Upper lobe of right lung (tissue), 1 donor: ENCODE data around the gene MUC21. TPM values are rescaled to one million over a fixed set of nuclear protein-coding genes. Genes with fewer than 3 reads are reported as not detected.
A peak's percentile ranks its signal among the peaks of the same experiment; 100 is the strongest.

Experiments
- ATAC-seq: fragments of 200-7000 bp; cut with Tn5 transposase; one replicate; pipeline ENCODE4 v1.9.1; 2020; ENCODE audit warnings: mild to moderate bottlenecking, moderate library complexity
- DNase-seq: peaks from one replicate; pipeline ENCODE4 v3.0.0-alpha.2; 2020
- H3K27ac ChIP-seq: fragments of 200-600 bp; one replicate; pipeline ENCODE4 v1.8.0; 2022
- H3K27me3 ChIP-seq: fragments of 200-600 bp; one replicate; pipeline ENCODE4 v1.8.0; 2022; ENCODE audit warnings: mild to moderate bottlenecking
- H3K36me3 ChIP-seq: fragments of 200-600 bp; one replicate; pipeline ENCODE4 v1.8.0; 2022
- H3K4me1 ChIP-seq: fragments of 200-600 bp; one replicate; pipeline ENCODE4 v1.8.0; 2022
- H3K4me3 ChIP-seq: fragments of 200-600 bp; one replicate; pipeline ENCODE4 v1.8.0; 2022; ENCODE audit warnings: mild to moderate bottlenecking
- H3K9me3 ChIP-seq: fragments of 200-600 bp; one replicate; pipeline ENCODE4 v1.8.0; 2022
- CTCF ChIP-seq: fragments of 200-600 bp; IDR thresholded peaks from one replicate; pipeline ENCODE4 v1.8.0; 2022; ENCODE audit warnings: antibody characterized with exemption
- intact Hi-C: fragments of 100-400 bp; cut with DNase I; formaldehyde crosslinking; loops from one replicate; pipeline ENCODE4 v1.11.0; 2022
- long read RNA-seq: library from polyadenylated mRNA; unstranded; transcript quantifications from one replicate; pipeline ENCODE4 v2.0.0, GENCODE V29; 2021
- total RNA-seq: library from RNA; stranded (reverse); fragmentation: NEBNext Ultra II Directional; extraction: Animal tissue kit (Norgen Biotek cat#: 25700); gene quantifications from one replicate; pipeline ENCODE4 v1.2.1, GENCODE V29; 2021
- donor health status: DM: no; HTN: yes; CAD: no; lungs with severe emphysema.

The MUC21 gene
- 1.1 TPM for total RNA-seq
- long read RNA-seq, transcript MUC21-201 (3 exons, 3,651 nt): major isoform, 5 of 5 reads
- long read RNA-seq, partial matches to known transcripts: 0 of 5 reads
- long read RNA-seq, other reads (novel, unspliced or antisense): 0 of 5 reads

GRCh38 chr6:30983439-30983838 lies at the start of gene MUC21:
TSS of gene MUC21 (plus strand) at chr6:30983718. CDS start at chr6:30983959, 241 bp downstream.
- DNase-seq (no peak), ATAC-seq (peak; percentile 49)
- H3K4me3 ChIP-seq: no peak within 1 kb of the TSS
- no peak for TF ChIP-seq CTCF
- H3K27me3 ChIP-seq: no peaks in the 10 kb centered on the region
- peaks cover 5% of the 10 kb centered on the region for H3K4me1 ChIP-seq
- no peaks in the 10 kb centered on the region for H3K9me3 ChIP-seq
- intact Hi-C loops: no loop called here
- no peak within 1 kb of the TSS for H3K27ac ChIP-seq
- no peaks in the 10 kb centered on the region for H3K36me3 ChIP-seq

GRCh38 chr6:30935018-30935417 lies 48.5 kb upstream of the MUC21 start:
- DNase-seq: no peak

GRCh38 chr6:30937265-30937664 lies 46.3 kb upstream of the MUC21 start:
- peak; percentile 77 for ATAC-seq
- Histone ChIP-seq H3K27ac (peak overlapping the region; percentile 52), H3K9me3 (no peaks in the 10 kb centered on the region), H3K27me3 (no peaks in the 10 kb centered on the region), H3K36me3 (no peaks in the 10 kb centered on the region), H3K4me3 (peak overlapping the region; percentile 34), H3K4me1 (peaks cover 11% of the 10 kb centered on the region)
- DNase-seq: peak; percentile 82
- TF ChIP-seq CTCF: no peak
- intact Hi-C loops: no loop called here

More at GRCh38 chr6:30935018-30935417, 48.5 kb upstream of the MUC21 start:
- peak; percentile 37 for ATAC-seq
- H3K27me3 ChIP-seq: no peaks in the 10 kb centered on the region
- peak overlapping the region; percentile 52 for H3K27ac ChIP-seq
- peak overlapping the region; percentile 34 for H3K4me3 ChIP-seq
- intact Hi-C loops: no loop called here
- peaks cover 11% of the 10 kb centered on the region for H3K4me1 ChIP-seq
- TF ChIP-seq CTCF: no peak
- H3K9me3 ChIP-seq: no peaks in the 10 kb centered on the region
- H3K36me3 ChIP-seq: no peaks in the 10 kb centered on the region

- peaks cover 9% of the 10 kb centered on the region for H3K4me1 ChIP-seq
- no peaks in the 10 kb centered on the region for H3K36me3 ChIP-seq
- H3K27ac ChIP-seq: no peak overlapping the region
- no peak for TF ChIP-seq CTCF
- ATAC-seq (no peak), DNase-seq (no peak)
- H3K9me3 ChIP-seq: no peaks in the 10 kb centered on the region
- intact Hi-C loops: no loop called here
- H3K27me3 ChIP-seq: no peaks in the 10 kb centered on the region
- H3K4me3 ChIP-seq: no peak overlapping the region
These were observed 44.8 kb upstream of the MUC21 start for GRCh38 chr6:30938730-30939129.

GRCh38 chr6:30939473-30939872 lies 44.0 kb upstream of the MUC21 start:
- Histone ChIP-seq H3K9me3 (no peaks in the 10 kb centered on the region), H3K4me3 (no peak overlapping the region), H3K27me3 (no peaks in the 10 kb centered on the region), H3K36me3 (no peaks in the 10 kb centered on the region), H3K27ac (no peak overlapping the region), H3K4me1 (peaks cover 6% of the 10 kb centered on the region)
- DNase-seq (no peak), ATAC-seq (no peak)
- intact Hi-C loops: no loop called here
- no peak for TF ChIP-seq CTCF
